ENCODE results near the gene CHST6. TPM values are rescaled to one million over a fixed set of nuclear protein-coding genes. Genes with fewer than 3 reads are reported as not detected.
"Not testable (repeated sequence)": the region's sequence is repeated elsewhere in the genome, so short reads cannot be mapped to it uniquely, and the experiment has no call there.

Gene CHST6
- total RNA-seq, 4 donors from 2014 or later, result 0.07 TPM; not detected in 3

GRCh38 chr16:75471723-75472633 is 23.3 kb downstream of the CHST6 start:
- no peaks in the 10 kb centered on the region for H3K36me3 ChIP-seq
- no peak for TF ChIP-seq POLR2A (IDR thresholded peaks at IDR 0.05)
- TF ChIP-seq, protein P1, sequence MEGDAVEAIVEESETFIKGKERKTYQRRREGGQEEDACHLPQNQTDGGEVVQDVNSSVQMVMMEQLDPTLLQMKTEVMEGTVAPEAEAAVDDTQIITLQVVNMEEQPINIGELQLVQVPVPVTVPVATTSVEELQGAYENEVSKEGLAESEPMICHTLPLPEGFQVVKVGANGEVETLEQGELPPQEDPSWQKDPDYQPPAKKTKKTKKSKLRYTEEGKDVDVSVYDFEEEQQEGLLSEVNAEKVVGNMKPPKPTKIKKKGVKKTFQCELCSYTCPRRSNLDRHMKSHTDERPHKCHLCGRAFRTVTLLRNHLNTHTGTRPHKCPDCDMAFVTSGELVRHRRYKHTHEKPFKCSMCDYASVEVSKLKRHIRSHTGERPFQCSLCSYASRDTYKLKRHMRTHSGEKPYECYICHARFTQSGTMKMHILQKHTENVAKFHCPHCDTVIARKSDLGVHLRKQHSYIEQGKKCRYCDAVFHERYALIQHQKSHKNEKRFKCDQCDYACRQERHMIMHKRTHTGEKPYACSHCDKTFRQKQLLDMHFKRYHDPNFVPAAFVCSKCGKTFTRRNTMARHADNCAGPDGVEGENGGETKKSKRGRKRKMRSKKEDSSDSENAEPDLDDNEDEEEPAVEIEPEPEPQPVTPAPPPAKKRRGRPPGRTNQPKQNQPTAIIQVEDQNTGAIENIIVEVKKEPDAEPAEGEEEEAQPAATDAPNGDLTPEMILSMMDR (IDR thresholded peaks at IDR 0.05 in 4 of 5, conservative IDR thresholded peaks at IDR 0.05 in 1 of 5), result peak; percentile 58 to 76 (median 72)
- H3K27me3 ChIP-seq, result no peaks in the 10 kb centered on the region
- in situ Hi-C loops (cut with MboI; ENCODE audit: low sequenced_read_pairs in 4 of 4) (loop anchor here (5.0 to 25.0 kb wide), 5 partner anchors 40 to 1715 kb away; partner anchors contain the start of genes KARS1 (in 1 of the 4), MON1B (in 1 of the 4), SYCE1L (in 1 of the 4) and TERF2IP (in 1 of the 4)), intact Hi-C loops (cut with DNase I; ENCODE audit: low total_unique reads) (loop anchor here (1.0 to 5.0 kb wide), 2 partner anchors 45 to 290 kb away; no protein-coding TSS in a partner anchor)
- no peak overlapping the region for H3K4me3 ChIP-seq
- DNase-seq (peak; percentile 37 to 39), ATAC-seq (peak; percentile 97 to 99)
- no peaks in the 10 kb centered on the region for H3K4me1 ChIP-seq
- no peaks in the 10 kb centered on the region for H3K9me3 ChIP-seq
- H3K27ac ChIP-seq, result no peak overlapping the region

DNA sequence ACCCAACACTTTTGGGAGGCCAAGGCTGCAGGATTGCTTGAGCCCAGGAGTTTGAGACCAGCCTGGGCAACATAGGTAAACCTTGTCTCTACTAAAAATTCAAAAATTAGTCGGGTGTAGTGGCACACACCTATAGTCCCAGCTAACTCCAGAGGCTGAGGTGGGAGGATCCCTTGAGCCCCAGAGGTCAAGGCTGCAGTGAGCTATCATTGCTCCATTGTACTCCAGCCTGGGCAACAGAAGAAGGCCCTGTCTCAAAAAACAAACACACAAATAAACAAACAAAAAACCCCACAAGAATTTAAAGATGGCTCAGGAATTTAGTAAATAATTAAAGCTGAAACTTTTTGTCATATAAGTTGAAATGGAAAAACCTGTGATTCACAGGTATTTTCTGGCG is 28.5 kb downstream of the CHST6 start:
- TF ChIP-seq, protein P1 (IDR thresholded peaks at IDR 0.05 in 4 of 5, conservative IDR thresholded peaks at IDR 0.05 in 1 of 5), result no peak
- no peak for TF ChIP-seq POLR2A (IDR thresholded peaks at IDR 0.05)
- Histone ChIP-seq H3K9me3 (no peaks in the 10 kb centered on the region), H3K27ac (no peak overlapping the region), H3K27me3 (no peaks in the 10 kb centered on the region), H3K36me3 (no peaks in the 10 kb centered on the region), H3K4me1 (peaks cover 0 to 11% of the 10 kb centered on the region in 2 donors), H3K4me3 (no peak overlapping the region)
- in situ Hi-C loops (cut with MboI; ENCODE audit: low sequenced_read_pairs in 4 of 4), result loop anchor here in 2 of 4 donors (10.0 to 25.0 kb wide), 3 partner anchors 48 to 1721 kb away; partner anchors contain the start of genes KARS1 (in 1 of the 2), MON1B (in 1 of the 2), SYCE1L (in 1 of the 2) and TERF2IP (in 1 of the 2)
- intact Hi-C loops (cut with DNase I; ENCODE audit: low total_unique reads), result no loop called here
- no peak for DNase-seq
- no peak for ATAC-seq

GRCh38 chr16:75464122-75464918 is 30.9 kb downstream of the CHST6 start, which contains the start of gene TMEM170A:
TMEM170A (minus strand) TSS chr16:75464689; CDS start chr16:75464600, 89 bp downstream.
- TF ChIP-seq, protein P1 (IDR thresholded peaks at IDR 0.05 in 4 of 5, conservative IDR thresholded peaks at IDR 0.05 in 1 of 5), result peak; percentile 100
- peak; percentile 95 to 97 for TF ChIP-seq POLR2A (IDR thresholded peaks at IDR 0.05)
- peak within 1 kb of the TSS; percentile 74 to 95 (median 82) for H3K4me3 ChIP-seq

DNA sequence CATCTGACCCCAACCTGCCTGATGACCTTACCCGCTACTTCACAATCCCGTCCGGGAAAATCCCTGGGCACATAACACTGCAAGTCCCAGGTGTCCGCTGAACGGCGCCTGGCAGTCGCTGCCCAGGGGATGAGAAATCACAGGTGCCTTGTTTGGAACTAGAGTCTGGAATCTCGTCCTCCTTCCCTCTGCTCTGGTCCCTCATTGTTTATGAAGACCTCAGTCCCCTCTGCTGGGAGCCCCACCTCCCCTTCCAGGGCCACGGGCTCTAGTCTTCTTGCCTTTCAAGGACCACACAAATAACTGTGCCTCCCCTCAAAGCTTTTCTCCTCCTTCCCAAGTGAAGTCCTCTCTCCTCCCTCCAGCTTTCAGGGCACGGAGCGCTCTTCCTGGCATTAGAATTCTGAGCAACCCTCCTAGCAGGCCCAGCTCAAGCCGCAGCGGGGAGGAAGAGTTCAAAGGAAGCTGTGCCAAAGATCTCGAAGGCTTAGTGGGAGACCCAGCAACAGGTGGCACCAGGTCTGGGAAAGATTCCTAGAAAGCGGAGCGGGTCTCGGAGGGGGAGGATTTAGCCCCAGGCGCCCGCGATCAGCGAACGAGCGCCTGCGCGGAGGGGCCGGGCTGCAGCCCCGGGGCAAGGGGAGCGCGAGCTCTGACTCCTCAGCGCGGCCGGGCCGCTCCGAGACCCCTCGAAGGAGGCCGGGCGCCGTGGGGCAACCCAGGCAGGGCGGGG is 31.7 kb downstream of the CHST6 start:
- Histone ChIP-seq H3K27ac (peak overlapping the region; percentile 90 to 96 (median 94)), H3K4me1 (peaks cover 0 to 14% of the 10 kb centered on the region in 2 donors), H3K4me3 (peak overlapping the region; percentile 74 to 95 (median 82))
- not testable (repeated sequence) for H3K9me3 ChIP-seq, H3K36me3 ChIP-seq, H3K27me3 ChIP-seq
- in situ Hi-C loops (cut with MboI; ENCODE audit: low sequenced_read_pairs in 4 of 4) (loop anchor here in 2 of 4 donors (10.0 to 25.0 kb wide), 3 partner anchors 51 to 1724 kb away; partner anchors contain the start of genes KARS1 (in 1 of the 2), MON1B (in 1 of the 2), SYCE1L (in 1 of the 2) and TERF2IP (in 1 of the 2)), intact Hi-C loops (cut with DNase I; ENCODE audit: low total_unique reads) (loop anchor here (1.0 to 5.0 kb wide), 6 partner anchors 30 to 266 kb away; partner anchors contain the start of genes ADAT1, CFDP1, GABARAPL2 and KARS1)
- ATAC-seq (peak; percentile 12 to 14), DNase-seq (peak in 1 of 2 donors; percentile 28)

More at GRCh38 chr16:75464122-75464918, 30.9 kb downstream of the CHST6 start, which contains the start of gene TMEM170A:
- H3K36me3 ChIP-seq, result no peaks in the 10 kb centered on the region
- ATAC-seq (peak; percentile 98 to 99), DNase-seq (peak; percentile 99)
- in situ Hi-C loops (cut with MboI; ENCODE audit: low sequenced_read_pairs in 4 of 4), result loop anchor here in 2 of 4 donors (10.0 to 25.0 kb wide), 3 partner anchors 50 to 1723 kb away; partner anchors contain the start of genes KARS1 (in 1 of the 2), MON1B (in 1 of the 2), SYCE1L (in 1 of the 2) and TERF2IP (in 1 of the 2)
- no peaks in the 10 kb centered on the region for H3K9me3 ChIP-seq
- intact Hi-C loops (cut with DNase I; ENCODE audit: low total_unique reads), result loop anchor here (1.0 to 5.0 kb wide), 6 partner anchors 31 to 267 kb away; partner anchors contain the start of genes ADAT1, CFDP1, GABARAPL2 and KARS1
- peak within 1 kb of the TSS; percentile 90 to 96 (median 94) for H3K27ac ChIP-seq
- H3K27me3 ChIP-seq, result no peaks in the 10 kb centered on the region
- H3K4me1 ChIP-seq, result peaks cover 0 to 14% of the 10 kb centered on the region in 2 donors
